ENCODE data around the gene GRXCR2. TPM values are rescaled to one million over a fixed set of nuclear protein-coding genes. Genes with fewer than 3 reads are reported as not detected.
A peak's percentile ranks its signal among the peaks of the same experiment; 100 is the strongest.

GRXCR2 gene
- total and polyA plus RNA-seq, 2 of the 13 experiments (the other 11 are each of a cell fraction or from before 2014, with no cell fraction given): not detected

- TF ChIP-seq ZNF710 (CRISPR knock-in tag; IDR thresholded peaks at IDR 0.05; ENCODE audit: borderline replicate concordance) (0 out of 2 replicates have a peak, but pooled peaks have one; percentile 55), ZBTB4 (CRISPR knock-in tag; IDR thresholded peaks at IDR 0.05; ENCODE audit: borderline replicate concordance) (0 out of 2 replicates have a peak, but pooled peaks have one; percentile 50), CSRNP1 (CRISPR knock-in tag; IDR thresholded peaks at IDR 0.05) (peak; percentile 82), HNF1A (IDR thresholded peaks at IDR 0.05; ENCODE audit: low read depth) (no peak), HNF1A (CRISPR knock-in tag; IDR thresholded peaks at IDR 0.05; ENCODE audit: borderline replicate concordance) (peak; percentile 33; the same call in 1 of the 2 replicates), ZNF780A (CRISPR knock-in tag; IDR thresholded peaks at IDR 0.05) (no peak; the same call in 1 of the 2 replicates), DRAP1 (CRISPR knock-in tag; IDR thresholded peaks at IDR 0.05) (peak; percentile 81), CCAR2 (optimal IDR thresholded peaks at IDR 0.05; ENCODE audit: low read depth, low read length) (peak; percentile 32), ZBTB33 (CRISPR knock-in tag; IDR thresholded peaks at IDR 0.05) (no peak), CHD4 (IDR thresholded peaks at IDR 0.05; ENCODE audit: borderline replicate concordance, low read length) (peak; percentile 20; the same call in 1 of the 2 replicates)
Measured at GRCh38 chr5:145834917-145835847, 37.6 kb downstream of the GRXCR2 start, which contains the start of gene PRELID2 (continued).
